OCI-LY1 (cell line): ENCODE measurements around the gene IQGAP3.

Experiments
- H2AFZ ChIP-seq: fragments of 200-600 bp; sonication (generic), shearing (Covaris generic); 2 replicates; pipeline ENCODE4 v1.6.0; 2014; ENCODE audit warnings: antibody characterized with exemption, mild to moderate bottlenecking, low read length
- H3F3A ChIP-seq: fragments of 200-600 bp; sonication (generic), shearing (Covaris generic); 2 replicates; pipeline ENCODE4 v1.6.0; 2014; ENCODE audit warnings: mild to moderate bottlenecking, antibody characterized with exemption, low read length, moderate library complexity; ENCODE audit not compliant: insufficient read depth
- H3K27ac ChIP-seq: fragments of 200-600 bp; sonication (generic); 2 replicates; pipeline ENCODE4 v1.5.1; 2014; ENCODE audit warnings: low read length, mixed run types, mild to moderate bottlenecking, low read depth; ENCODE audit not compliant: poor library complexity, severe bottlenecking
- H3K27me3 ChIP-seq: fragments of 200-600 bp; sonication (generic); 2 replicates; pipeline ENCODE4 v1.6.0; 2014; ENCODE audit warnings: antibody characterized with exemption, mild to moderate bottlenecking, low read length, moderate library complexity; ENCODE audit not compliant: insufficient read depth
- H3K36me3 ChIP-seq: fragments of 200-600 bp; sonication (generic); 2 replicates; pipeline ENCODE4 v1.6.1; 2014; ENCODE audit warnings: mild to moderate bottlenecking, antibody characterized with exemption, low read length, moderate library complexity, mixed read lengths; ENCODE audit not compliant: insufficient read depth
- H3K4me1 ChIP-seq: fragments of 200-600 bp; sonication (generic); 2 replicates; pipeline ENCODE4 v1.5.1; 2014; ENCODE audit warnings: mild to moderate bottlenecking, low read length, moderate library complexity; ENCODE audit not compliant: insufficient read depth, severe bottlenecking
- H3K4me2 ChIP-seq: fragments of 200-600 bp; sonication (generic), shearing (Covaris generic); 2 replicates; pipeline ENCODE4 v1.6.1; 2014; ENCODE audit warnings: low read length
- H3K4me3 ChIP-seq: fragments of 200-600 bp; sonication (generic); 2 replicates; pipeline ENCODE4 v1.5.1; 2014; ENCODE audit warnings: low read length, low read depth, mild to moderate bottlenecking, mixed read lengths; ENCODE audit not compliant: poor library complexity, severe bottlenecking
- H3K79me2 ChIP-seq: fragments of 200-600 bp; shearing (Covaris generic); 2 replicates; pipeline ENCODE4 v1.6.1; 2016; ENCODE audit warnings: mixed run types, low read length, mixed read lengths; ENCODE audit not compliant: insufficient read depth
- H3K9ac ChIP-seq: fragments of 200-600 bp; sonication (generic), shearing (Covaris generic); 2 replicates; pipeline ENCODE4 v1.6.1; 2014; ENCODE audit warnings: mild to moderate bottlenecking, low read length, mixed read lengths
- H3K9me2 ChIP-seq: fragments of 200-600 bp; sonication (generic), shearing (Covaris generic); 2 replicates; pipeline ENCODE4 v1.6.1; 2014; ENCODE audit warnings: low read depth, mild to moderate bottlenecking, low read length, mixed read lengths
- H3K9me3 ChIP-seq: fragments of 200-600 bp; shearing (Covaris generic); 2 replicates; pipeline ENCODE4 v1.6.1; 2014; ENCODE audit warnings: low read length, mixed read lengths
- H4K20me1 ChIP-seq: fragments of 200-600 bp; sonication (generic), shearing (Covaris generic); 2 replicates; pipeline ENCODE4 v1.6.0; 2016; ENCODE audit warnings: mild to moderate bottlenecking, low read length; ENCODE audit not compliant: insufficient read depth
- CTCF ChIP-seq: fragments of 200-600 bp; sonication (generic), shearing (Covaris generic); IDR thresholded peaks from 2 replicates; pipeline ENCODE4 v1.5.1; 2017; ENCODE audit warnings: mild to moderate bottlenecking, antibody characterized with exemption, low read length, moderate library complexity, mixed read lengths
- EZH2 ChIP-seq: fragments of 200-600 bp; sonication (generic), shearing (Covaris generic); IDR thresholded peaks from 2 replicates; pipeline ENCODE4 v1.8.0; 2017; ENCODE audit warnings: borderline replicate concordance, mixed run types, mild to moderate bottlenecking, antibody characterized with exemption, low read length, moderate library complexity, mixed read lengths

The IQGAP3 gene

DNA sequence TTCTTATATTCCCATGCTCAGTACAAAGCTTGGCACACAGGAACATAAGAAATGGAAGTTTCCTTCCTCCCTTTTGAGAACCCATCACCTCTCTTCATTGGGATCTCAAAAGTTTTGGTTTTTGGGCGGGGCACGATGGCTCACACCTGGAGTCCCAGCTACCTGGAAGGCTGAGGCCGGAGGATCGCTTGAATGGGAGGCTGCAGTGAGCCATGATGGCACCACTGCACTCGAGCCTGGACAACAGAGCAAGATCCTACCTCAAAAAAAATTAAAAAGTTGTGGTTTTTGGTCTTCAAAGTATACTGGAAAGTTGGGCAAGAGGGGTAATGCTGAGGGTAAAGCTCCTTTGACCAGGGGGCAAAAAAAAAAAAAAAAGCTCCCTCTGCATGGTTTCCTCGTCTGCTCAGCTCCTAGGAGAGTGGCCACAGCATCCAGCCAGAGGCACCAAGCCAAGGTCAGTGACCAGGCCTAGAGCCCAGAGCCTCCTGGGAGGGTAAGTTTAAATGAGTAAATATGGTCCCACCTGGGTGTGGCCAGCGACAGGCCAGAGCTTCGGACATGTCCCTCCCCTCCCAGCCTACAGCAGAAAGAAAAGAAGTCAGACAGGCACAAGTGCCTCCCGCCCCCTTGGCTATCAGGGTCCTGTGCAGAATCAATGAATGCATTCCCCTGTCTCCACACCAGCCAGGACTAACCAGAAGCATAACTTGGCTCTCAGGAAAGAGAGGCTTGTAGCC is 76.8 kb downstream of the IQGAP3 start:
- H3K9me2 ChIP-seq = no peaks in the 10 kb centered on the region
- H3K27me3 ChIP-seq = no peaks in the 10 kb centered on the region
- H3K79me2 ChIP-seq = peaks cover 69% of the 10 kb centered on the region
- H2AFZ ChIP-seq = no peak overlapping the region
- peaks cover 13% of the 10 kb centered on the region; the same call in 1 of the 2 replicates for H3K36me3 ChIP-seq
- peak overlapping the region; percentile 90 for H3K9ac ChIP-seq
- no peaks in the 10 kb centered on the region for H3F3A ChIP-seq
- peak overlapping the region; percentile 100 for H3K27ac ChIP-seq
- TF ChIP-seq CTCF (no peak), EZH2 (no peak)
- peak overlapping the region; percentile 94 for H3K4me3 ChIP-seq
- H3K4me2 ChIP-seq = peak overlapping the region; percentile 97
- no peaks in the 10 kb centered on the region for H4K20me1 ChIP-seq
- no peaks in the 10 kb centered on the region for H3K9me3 ChIP-seq
- H3K4me1 ChIP-seq = peaks cover 86% of the 10 kb centered on the region

GRCh38 chr1:156494309-156494895 is 78.0 kb downstream of the IQGAP3 start:
- Histone ChIP-seq H3K79me2 (peaks cover 70% of the 10 kb centered on the region), H2AFZ (no peak overlapping the region), H3K9ac (peak overlapping the region; percentile 71), H3K4me3 (peak overlapping the region; percentile 45), H3K9me2 (no peaks in the 10 kb centered on the region), H3K4me2 (peak overlapping the region; percentile 97), H3K36me3 (peaks cover 13% of the 10 kb centered on the region; the same call in 1 of the 2 replicates), H3K9me3 (no peaks in the 10 kb centered on the region), H3F3A (no peaks in the 10 kb centered on the region), H3K27ac (peak overlapping the region; percentile 100), H4K20me1 (no peaks in the 10 kb centered on the region), H3K27me3 (no peaks in the 10 kb centered on the region), H3K4me1 (peaks cover 98% of the 10 kb centered on the region)
- TF ChIP-seq EZH2 (no peak), CTCF (no peak)

DNA sequence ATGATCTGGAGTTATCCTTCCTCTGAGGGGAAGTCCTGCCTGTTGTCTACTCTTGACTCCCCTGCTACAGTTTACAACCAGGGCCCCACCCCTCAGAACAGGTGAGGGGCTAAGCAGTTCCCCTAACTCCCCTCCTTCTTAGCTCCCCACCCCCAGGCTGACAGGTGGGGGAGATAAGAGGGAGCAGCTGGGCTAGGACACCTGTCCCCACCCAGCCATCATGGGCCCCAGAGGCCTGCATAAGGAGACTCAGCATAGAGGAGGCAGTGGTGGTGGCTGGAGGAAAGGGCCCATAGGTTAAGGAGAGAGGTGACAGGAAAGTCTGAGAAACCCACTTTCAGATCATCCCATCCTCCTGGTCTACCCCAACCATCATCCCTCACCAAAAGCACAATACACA is 78.6 kb downstream of the IQGAP3 start:
- H4K20me1 ChIP-seq = no peaks in the 10 kb centered on the region

More for the DNA sequence above, 78.6 kb downstream of the IQGAP3 start:
- peak overlapping the region; percentile 97 for H3K4me2 ChIP-seq
- H3K4me1 ChIP-seq = peaks cover 100% of the 10 kb centered on the region
- peaks cover 13% of the 10 kb centered on the region; the same call in 1 of the 2 replicates for H3K36me3 ChIP-seq
- H3F3A ChIP-seq = no peaks in the 10 kb centered on the region
- peaks cover 70% of the 10 kb centered on the region for H3K79me2 ChIP-seq
- H3K9me2 ChIP-seq = no peaks in the 10 kb centered on the region
- TF ChIP-seq EZH2 = no peak
- TF ChIP-seq CTCF = no peak
- H3K27me3 ChIP-seq = no peaks in the 10 kb centered on the region
- peak overlapping the region; percentile 71 for H3K9ac ChIP-seq
- H3K4me3 ChIP-seq = peak overlapping the region; percentile 45
- peak overlapping the region; percentile 100 for H3K27ac ChIP-seq
- H2AFZ ChIP-seq = no peak overlapping the region
- H3K9me3 ChIP-seq = no peaks in the 10 kb centered on the region
